OCI-M2 (cell line): ENCODE data around the gene RBFOX2.
"Not testable (repeated sequence)": the region's sequence is repeated elsewhere in the genome, so short reads cannot be mapped to it uniquely, and the experiment has no call there.

Experiments
- DNase-seq: peaks from one replicate; lab custom pipeline; 2025; ENCODE audit not compliant: unreplicated experiment; lab: John Stamatoyannopoulos, UW

Gene RBFOX2

DNA sequence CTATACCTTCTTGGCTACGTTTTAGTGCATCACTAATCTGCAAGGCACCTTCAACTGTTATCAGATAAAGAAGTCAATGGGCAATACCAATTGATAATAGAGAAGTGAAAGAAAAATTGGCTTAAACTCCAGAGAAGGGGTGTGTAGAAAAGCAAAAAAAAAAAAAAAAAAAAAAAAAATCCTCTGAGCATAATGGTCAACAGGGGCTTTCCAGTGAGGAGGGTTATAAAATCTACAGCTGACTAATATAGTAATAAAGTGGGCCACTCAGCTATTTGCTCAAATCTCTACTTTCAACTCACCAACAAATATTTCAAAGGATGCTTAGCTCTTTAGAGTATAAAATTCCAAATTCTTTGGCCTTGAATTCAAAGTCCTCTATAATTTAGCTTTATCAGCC, 233.1 kb downstream of the RBFOX2 start:
- DNase-seq = no peak

DNA sequence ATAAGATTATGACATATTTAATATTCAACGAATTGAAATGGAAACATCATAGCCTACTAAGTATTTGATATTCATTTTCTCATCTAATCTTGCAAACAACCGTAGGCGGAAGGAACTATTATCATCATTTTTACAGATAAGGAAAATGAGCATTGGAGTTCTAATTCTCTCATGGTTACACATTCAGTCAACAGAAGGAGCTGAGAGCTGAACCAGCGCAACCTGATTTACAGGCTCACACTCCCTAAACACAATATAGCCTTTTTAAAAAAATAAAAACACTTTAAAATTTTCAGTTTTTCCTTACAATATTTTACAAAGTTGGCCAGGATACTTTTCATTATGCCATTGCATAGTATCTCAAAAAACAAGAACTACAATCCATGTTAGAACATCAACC, 236.1 kb downstream of the RBFOX2 start:
- DNase-seq = no peak

DNA sequence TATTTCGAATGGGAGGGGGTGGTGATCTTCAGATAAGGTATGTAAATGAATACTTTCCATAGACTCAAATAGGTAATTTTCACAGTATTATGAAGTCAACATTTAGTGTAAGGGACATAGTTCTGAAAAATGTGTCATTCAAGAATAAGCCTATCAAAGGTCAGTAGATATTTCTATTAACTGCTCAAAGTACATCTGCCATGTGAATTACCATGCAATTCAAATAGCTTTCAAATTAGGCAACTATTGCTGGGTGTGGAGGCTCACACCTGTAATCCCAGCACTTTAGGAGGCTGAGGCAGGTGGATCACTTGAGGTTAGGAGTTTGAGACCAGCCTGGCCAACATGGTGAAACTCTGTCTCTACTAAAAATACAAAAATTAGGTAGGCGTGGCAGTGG, 236.8 kb downstream of the RBFOX2 start:
- DNase-seq = not testable (repeated sequence)

DNA sequence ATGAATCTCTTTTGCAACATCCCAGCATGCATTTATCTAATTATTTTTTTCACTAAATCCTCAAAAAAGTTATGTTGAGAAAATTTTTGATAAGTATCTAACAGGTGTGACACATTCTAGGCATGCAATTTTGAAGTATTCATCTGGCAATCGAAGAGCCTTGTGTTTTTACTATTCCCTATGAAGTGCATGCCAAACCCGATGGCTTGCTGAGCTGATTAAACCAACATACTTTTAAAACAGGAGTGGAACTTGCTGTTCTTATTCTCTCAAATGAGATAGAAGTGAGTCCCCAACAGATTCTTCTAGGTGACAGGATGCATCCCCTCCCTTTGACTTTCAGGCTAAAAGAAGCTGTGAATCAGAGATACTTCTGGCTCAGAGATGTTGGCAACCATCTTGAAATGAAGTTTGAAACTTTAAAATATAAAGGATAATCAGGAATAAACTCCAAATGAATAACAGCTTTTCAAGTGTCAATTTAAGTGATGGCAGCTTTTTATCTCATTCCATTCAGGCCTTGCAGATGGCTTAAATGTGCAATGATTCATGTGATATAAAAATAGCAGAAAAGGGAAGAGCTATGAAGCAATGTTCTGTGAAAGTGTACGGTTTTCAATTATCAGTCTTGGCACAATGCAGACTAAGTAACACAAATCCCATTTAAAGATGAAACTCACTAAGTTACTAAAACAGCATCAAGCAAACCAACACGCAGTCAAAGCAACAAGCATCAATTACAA, 243.3 kb downstream of the RBFOX2 start:
- DNase-seq = no peak

DNA sequence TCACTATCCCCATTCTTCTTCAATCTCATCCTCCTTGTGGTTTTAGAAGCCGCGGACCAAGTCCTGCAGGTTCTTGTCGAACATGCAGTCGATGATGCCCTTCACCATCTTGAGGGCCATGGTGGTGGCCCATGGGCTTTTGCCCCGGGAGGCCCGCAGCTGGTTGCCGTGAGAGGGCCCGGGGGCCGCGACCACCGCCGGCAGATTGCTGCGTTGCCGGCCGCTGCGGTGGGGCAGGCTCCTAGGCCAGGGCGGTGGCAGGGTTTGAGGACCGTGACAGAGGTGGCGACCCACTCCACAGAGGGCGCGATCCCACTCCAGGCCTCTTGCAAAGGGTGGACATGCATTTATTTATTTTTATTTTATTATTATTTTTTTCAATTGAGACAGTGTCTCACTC, 244.0 kb downstream of the RBFOX2 start:
- no peak for DNase-seq

DNA sequence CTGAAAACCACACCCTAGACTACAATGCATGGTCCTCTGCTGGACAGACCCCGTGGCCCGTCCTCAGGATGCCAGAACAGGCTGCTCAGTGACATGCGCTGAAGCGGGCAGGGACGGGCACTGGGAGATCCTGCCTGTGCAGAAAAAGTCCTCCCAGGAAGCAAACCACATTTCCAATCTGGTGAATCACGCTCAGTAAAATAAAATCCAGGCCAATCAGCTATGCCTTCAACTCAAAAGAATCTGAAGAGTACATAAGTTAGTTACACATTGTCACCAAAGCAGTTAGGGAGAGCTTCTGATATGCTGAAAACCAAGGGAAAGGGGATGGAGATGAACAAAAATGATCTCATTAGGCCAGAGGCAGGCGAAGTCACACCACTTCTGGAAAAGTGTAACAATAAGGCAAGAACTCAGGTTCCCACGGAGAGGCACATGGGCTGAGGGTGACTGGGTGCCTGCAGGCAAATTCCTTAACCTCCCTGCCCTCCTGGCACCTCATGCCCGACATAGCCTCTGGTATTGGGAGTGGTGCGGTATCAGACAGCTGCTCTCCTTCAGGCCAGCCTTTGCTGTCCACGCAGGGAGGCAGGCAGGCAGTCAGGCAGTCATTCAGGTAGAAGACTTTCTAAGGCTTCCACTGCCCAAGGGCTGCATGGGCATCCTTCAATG, 244.5 kb downstream of the RBFOX2 start:
- DNase-seq = no peak

DNA sequence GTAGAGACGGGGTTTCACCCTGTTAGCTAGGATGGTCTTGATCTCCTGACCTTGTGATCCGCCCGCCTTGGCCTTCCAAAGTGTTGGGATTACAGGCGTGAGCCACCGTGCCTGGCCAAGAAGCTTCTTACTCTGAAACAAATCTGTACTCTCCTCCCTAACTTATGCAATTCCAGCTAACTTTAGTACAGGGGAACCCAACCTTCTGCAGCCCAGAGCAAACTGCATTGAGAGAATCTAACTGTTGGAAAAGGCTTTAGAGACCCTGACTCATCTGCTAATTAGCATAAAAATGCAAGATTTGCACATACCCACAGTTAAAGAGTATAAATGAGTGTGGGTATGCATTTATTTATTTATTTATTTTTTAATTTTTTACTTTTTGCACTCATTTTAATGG, 246.1 kb downstream of the RBFOX2 start:
- no peak for DNase-seq

DNA sequence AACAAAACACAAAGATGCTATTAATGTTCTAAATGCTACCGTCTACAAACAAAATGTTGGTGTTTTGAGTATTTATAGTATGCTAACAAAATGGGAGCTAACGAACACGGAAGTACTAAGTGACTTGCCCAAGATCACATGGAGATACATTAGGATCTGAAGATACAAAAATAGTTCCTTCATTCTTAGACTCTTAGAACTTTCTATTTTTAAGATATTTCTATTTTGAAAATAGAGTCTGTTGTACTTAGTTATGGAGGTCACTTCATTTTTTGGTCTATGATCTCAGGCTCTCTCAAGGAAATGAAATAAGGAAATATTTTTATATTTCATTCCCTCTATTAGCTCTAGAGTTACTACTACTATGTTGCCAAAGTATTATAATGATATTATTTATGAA, 246.7 kb downstream of the RBFOX2 start:
- no peak for DNase-seq

DNA sequence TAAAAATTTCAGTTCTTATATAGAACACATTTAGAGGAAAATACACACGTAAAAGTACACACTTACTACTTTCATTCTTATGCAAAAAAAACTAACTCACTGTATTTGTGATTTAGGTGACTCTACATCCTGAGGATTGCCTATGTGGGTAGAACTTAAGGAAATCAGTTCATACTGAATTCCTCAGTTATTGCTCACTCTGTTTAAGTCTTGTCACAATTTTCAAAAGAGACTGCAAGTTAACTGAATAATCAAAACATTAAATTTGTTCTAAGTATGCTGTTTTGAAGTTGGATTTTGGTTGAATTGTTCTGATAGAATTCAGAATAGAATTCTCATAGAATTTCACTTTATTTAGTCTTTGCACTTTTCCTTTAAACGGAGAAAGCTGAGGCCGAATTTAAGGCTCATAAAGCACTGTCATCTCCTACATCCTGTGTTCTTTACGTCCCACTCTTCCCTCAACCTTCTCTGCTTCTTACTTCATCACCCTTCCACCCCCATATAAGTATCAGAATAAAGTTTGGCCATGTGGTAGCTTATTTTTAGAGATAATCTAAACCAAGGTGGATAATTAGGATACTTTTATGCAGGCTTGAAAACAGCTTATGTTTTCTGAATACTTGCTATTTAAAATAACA, 251.2 kb downstream of the RBFOX2 start:
- no peak for DNase-seq

DNA sequence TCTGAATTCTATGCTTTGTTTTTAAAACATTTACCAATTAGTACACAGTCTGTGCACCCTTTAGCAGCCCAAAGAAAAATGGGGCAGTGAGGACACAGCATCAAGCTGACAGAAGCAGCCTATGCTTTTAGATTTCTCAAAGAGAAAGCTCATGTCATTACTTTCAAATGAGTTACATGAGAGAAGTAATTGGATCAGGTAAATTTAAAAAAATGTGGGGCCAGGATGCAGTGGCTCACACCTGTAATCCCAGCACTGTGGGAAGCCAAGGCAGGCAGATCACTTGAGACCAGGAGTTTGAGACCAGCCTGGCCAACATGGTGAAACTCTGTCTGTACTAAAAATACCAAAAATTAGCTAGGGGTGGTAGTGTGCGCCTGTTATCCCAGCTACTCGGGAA, 253.3 kb downstream of the RBFOX2 start:
- no peak for DNase-seq

DNA sequence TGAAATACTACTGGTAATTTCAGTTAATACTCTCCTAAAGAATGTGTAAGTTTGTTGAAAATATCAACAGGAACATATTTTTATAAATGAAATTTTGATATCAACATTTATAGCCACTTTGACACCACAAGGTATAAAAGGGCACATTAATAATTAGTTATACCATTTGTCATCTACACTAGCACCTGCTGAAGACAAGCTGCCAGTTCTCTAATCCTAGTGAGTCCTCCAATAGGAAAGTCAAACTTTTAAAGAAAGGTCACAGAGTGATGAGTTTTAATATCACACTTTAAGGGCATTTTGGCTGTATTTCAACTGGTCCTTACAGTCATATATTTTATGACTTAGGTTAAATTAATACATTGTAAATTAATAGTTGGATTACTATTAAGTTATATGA, 258.6 kb downstream of the RBFOX2 start:
- no peak for DNase-seq

DNA sequence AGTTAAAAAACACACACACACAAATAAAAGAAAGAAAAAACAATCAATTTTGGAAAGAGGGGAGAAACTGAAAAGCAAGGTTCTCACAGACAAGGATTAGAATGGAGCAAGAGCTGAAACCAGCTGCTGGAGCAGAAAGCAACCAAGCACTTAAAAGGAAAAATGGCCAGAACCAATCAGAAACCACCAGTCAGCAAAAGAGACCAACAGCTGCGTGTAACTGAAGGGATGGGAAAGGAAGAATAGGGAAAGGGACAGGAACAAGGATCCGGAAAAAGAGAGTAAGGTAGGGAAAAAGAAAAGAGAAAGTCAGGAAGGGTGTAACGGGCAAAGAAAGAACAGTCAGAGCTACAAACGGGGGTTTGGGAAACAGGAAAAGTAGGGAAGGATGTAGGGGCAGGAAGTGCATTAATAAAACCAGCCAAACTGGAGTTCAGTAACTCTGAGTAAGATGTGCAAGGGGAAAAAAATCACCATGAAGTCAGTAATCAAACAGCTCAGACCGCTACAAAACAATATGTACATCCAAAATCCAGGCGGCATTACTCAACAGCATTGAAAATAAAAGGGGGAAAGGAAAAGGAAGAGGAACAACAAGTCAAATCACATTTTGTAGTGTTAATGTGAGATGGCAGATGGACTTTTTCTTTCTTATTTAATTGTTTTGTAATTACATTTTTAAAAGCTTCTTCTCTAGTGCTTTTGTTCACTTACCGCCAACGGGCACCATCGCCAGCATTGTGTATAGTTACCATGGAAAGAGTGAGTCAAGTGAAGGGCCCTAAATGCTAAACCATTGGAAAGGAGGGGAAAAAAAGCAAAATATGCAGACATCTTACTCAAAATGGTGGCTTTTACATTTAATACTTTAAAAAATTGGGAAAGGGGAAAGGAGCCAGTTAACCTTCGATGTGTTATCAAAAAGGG, 261.7 kb downstream of the RBFOX2 start:
- DNase-seq = no peak

DNA sequence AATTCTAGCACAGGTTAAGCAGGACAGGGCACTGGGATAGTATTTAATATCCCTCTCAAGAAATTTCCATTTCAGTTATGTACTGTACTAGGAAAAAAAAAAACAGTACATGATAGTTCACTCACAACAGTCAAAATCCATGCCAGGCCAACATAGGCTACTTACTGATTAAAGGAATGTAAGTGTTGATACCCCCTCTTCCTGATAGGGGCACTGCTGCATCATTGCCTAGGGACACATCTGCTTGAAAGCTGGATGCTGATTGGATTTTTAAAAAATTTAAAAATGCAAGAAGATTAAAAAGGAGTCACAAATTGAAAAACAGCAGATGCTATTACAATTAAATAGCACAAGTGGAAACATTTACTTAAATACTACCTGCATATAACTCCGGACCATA, 267.6 kb downstream of the RBFOX2 start:
- DNase-seq = no peak

DNA sequence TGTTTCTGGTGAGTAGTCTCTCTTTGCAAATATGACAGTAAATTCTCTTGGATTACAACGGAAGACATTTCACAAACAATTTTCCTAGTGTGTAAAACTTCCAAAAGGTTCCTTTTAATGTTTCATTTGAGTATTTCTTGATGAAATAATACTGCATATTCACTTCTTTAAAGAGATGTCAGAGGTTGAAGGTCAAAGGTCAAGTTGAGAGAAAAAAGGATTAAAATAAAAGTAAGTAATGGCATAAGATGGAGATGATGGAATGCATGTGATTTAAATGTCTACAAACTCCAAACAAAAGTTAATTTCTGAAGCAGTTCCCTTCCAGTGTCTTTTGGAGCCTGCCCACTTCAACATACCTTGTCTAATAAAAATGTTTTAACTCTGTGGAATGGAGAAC, 270.2 kb downstream of the RBFOX2 start:
- DNase-seq = no peak

DNA sequence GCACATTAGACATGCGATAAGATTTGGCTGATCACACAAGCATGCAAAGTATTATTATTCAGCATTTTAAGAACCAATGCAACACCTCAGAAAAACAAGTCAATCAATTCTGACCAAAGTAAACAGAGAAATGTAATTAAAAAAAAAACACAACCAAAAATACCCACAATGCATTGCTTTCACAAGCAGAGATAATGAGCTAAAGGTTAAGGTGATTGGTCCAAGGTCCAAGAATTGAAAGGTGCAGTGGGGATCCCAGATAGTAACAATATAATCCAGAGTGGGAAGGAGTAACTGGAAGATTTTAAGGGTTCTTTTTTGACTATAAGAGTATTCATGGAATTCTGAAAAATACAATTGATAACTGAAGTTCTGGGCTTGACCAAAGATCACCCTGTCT, 271.9 kb downstream of the RBFOX2 start:
- no peak for DNase-seq

DNA sequence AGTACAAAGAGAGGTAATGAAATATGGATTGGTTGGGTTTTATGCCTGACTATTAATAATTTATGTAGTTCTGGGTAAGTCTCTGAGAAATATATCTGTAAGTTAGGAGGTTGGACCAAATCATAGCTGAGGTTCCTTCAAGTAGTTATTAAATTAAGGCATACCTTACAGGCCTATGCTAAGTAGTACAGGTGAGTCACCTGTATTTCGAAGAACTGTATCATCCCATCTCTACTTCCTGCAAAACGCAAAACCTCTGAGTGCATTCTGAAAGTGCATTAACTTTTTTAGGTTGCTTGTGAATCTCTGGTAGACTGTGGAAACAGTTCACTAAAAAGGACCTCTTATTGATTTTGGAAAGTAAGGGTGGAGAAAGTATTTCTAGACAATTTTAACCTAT, 273.9 kb downstream of the RBFOX2 start:
- DNase-seq = no peak

DNA sequence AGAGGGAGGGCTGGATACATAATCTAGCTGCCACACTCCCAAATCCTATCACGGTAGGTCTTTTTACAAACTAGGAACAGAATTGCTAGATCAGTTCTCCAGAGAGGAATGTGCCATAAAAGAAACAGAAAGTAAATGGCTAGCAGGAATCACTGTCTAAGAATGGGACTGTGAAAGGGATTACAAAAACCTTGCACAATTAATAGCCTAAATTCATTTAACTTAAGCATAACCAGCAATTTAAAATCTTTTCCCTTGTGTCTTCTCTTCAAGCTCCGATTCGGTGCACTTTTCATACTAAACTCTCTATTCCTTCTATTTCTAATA, 275.8 kb downstream of the RBFOX2 start:
- DNase-seq = no peak

DNA sequence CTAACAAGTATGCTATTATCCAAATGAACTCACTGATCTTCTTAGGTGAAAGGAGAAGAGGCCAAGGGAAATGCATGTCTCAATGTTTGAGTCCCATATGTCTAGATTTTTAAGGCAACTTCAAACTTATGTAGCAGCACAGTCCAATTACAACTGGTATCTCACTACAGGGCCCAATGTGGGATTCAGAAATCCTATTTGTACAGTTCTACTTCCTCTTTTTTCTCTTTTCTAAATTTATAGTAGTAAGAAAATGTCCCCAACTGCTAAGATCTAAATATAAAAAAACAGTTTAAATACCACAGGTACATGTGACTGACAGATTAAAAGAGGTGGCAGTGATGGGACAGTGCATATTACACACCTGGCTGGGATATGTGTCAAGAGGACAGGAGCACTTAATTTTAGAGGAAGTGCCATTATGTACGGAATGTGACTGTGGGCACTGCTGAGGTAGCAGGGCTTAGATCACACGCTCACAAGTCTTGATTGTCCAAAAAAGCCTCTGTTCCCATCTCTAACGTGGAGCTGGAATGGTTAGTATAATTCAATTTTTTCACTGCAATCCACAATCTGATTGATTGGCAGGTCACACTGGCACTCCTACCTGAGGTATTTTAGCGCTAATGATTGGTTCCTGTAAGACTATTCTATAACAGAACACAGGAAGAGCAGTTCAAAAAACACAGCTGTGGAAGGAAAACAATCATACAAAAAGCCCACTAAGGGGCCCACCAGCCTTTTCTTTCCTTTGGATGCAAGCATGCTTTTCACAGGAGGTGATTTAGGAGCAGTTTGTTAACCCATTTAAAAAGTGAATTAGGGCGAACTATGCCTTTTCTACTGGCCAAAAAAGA, 276.4 kb downstream of the RBFOX2 start:
- DNase-seq = no peak

DNA sequence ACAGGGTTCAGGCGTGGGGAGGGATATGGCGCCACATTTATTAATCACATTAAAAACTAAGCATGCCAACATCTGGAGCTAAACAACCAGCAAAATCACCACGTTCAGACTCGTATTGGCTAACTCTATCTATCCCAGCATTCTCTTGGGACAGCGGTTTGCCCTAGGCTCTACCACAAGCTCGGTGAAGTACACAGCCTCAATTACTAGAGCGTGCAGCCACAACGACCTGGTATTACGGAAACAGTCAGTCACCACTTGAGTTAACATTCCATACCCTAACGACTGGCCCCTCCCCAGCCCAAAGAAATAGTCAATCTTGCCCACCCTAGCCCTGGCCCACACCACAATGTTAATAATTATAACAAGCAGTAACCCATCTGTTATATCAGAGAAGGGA, 278.8 kb downstream of the RBFOX2 start:
- no peak for DNase-seq

DNA sequence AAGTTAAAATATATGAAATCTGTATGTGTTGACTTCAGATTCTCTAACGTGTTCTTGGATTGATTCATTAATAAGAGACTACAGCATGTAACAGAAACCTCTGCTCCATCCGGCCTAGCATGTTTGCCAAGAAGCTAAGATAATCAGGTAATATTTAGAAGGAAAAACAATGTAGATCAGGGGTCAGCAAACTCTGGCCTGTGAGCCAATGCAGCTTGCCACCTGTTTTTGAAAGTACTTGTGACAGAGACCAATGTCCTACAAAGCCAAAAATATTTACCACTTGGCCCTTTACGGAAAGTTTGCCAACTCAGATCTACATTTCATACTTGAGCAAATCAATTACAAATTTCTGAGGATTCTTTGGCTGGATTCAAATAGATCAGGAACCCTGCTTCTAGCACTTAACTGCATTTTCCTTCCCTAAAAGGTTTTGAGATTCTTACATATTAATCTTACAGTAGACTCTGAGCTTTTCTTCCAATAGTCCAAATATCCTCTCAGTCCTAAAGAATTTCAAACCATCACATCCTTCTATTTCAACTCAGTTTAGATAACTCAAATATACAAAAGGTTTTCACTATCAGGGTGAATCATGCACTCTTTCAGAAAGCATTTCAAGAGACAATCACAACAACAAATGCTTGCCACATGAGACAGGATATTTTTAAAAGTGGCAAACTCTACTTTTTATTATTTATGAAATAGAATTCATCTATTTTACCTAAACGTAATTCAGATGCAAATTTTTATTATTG, 281.5 kb downstream of the RBFOX2 start:
- no peak for DNase-seq
